ENCODE results near the gene SQSTM1.

SQSTM1 gene

DNA sequence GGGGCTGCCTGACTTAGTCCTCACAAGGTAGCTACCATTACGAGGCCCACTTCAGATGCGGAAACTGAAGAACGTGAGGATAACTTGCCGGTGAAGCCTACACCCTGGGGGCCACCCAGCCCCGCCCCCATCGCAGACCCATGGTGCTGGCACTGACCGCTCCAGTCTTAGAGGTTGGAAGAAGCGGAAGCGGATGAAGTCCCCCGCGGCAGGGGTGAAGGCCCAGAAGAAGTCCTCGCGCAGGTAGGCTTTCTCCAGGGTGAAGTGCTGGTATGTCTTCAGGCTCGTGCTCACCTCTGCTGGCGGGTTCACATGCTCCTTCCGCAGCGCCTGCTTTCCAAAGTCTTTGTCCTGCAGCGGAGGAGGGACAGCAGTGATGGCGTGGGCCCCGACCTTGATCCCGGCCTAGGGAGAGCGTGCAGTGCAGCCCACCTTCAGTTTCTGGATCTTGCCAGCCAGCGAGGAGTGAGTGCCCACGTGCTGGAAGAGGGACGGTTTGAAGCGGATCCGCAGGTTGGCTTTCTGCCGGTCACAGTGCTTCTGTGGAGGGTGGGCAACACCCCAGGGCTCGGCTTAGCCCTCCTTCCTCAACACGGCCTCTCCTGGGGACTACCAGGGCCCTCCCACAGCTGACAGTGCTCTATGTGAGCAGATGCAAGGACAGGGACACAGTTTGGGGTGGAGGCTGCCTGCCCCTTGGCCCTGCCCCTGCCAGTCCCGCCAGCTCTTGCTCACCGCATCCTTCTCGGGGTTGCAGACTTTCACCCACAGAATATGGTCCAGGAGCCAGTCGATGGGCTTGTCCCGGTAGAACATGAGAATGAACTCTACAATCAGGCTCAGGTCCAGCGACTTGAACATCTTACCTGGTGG lies 21.7 kb upstream of the SQSTM1 start:
- TF ChIP-seq, protein P1, sequence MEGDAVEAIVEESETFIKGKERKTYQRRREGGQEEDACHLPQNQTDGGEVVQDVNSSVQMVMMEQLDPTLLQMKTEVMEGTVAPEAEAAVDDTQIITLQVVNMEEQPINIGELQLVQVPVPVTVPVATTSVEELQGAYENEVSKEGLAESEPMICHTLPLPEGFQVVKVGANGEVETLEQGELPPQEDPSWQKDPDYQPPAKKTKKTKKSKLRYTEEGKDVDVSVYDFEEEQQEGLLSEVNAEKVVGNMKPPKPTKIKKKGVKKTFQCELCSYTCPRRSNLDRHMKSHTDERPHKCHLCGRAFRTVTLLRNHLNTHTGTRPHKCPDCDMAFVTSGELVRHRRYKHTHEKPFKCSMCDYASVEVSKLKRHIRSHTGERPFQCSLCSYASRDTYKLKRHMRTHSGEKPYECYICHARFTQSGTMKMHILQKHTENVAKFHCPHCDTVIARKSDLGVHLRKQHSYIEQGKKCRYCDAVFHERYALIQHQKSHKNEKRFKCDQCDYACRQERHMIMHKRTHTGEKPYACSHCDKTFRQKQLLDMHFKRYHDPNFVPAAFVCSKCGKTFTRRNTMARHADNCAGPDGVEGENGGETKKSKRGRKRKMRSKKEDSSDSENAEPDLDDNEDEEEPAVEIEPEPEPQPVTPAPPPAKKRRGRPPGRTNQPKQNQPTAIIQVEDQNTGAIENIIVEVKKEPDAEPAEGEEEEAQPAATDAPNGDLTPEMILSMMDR (conservative IDR thresholded peaks at IDR 0.05): no peak
- peak overlapping the region; percentile 31 for H3K27ac ChIP-seq

DNA sequence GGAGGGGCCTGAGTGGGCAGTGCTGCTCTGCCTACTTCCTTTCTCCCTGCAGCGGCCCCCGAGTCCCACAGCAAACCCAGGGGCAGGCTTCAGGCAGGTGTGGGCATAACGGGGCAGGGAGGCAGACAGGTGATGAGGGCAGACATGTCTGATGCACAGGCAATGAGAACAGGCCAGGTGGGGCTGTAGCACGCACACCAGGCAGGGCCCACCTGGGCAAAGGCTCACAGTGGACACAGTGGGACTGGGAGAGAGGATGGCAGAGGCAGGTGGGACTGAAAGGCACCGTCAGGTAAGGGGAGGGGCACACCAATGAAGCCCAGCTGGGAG lies 21.1 kb upstream of the SQSTM1 start:
- TF ChIP-seq, protein P1 (conservative IDR thresholded peaks at IDR 0.05): no peak
- peak overlapping the region; percentile 31 for H3K27ac ChIP-seq

DNA sequence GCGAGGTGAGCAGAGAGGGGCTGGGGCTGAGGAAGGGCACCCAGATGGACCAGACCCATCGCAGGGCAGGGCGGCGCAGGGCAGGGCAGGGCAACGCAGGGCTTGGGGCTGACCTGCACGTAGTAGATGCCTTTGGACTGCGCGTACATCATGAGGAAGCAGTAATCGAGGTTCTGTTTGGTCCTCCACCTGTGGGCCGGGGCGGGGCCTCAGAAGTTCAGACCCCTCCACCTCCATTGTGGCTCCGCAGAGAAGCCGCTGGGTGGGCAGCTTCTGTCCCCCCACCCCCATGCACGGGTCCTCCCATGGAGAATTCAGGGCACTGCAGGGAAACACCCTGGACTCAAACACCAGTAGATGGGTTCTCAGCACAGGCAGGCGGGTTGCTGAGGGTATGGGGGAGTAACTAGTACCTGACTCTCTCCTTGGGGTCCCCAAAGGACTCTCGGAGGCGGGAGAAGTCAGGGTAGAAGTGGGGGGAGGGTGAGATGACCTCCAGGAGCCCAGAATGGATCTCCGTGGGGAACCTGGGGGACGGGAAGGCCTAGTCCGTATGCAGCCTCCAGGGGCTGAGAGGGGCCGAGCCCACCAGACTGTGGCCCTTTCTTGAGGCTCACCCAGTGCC lies 20.5 kb upstream of the SQSTM1 start:
- TF ChIP-seq, protein P1 (conservative IDR thresholded peaks at IDR 0.05): no peak
- peak overlapping the region; percentile 31 for H3K27ac ChIP-seq

DNA sequence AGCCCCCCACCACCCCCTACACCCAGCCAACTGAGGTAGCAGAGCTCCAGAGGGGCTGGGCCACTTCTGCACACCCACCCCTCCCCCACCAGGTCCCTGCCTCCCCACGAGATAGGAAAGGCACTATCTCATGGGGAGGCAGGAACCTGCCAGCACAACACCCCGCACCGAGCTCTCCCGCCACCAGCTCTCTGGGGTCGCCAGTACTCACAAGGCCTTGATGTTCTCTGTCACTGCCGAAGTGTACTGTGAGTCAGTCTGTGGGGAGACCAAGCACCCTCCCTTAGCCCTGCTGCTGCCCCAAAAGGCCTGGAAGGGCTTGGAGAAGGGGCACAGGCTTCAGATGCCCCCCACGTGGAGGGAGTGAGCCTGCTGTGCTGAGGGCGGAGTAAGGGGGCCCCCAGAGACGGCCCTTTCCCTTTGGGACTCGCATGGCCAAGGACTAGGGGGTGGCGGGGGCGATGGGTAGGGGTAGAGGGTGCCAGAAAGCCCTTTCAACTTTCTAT lies 20.0 kb upstream of the SQSTM1 start:
- TF ChIP-seq, protein P1 (conservative IDR thresholded peaks at IDR 0.05): no peak

DNA sequence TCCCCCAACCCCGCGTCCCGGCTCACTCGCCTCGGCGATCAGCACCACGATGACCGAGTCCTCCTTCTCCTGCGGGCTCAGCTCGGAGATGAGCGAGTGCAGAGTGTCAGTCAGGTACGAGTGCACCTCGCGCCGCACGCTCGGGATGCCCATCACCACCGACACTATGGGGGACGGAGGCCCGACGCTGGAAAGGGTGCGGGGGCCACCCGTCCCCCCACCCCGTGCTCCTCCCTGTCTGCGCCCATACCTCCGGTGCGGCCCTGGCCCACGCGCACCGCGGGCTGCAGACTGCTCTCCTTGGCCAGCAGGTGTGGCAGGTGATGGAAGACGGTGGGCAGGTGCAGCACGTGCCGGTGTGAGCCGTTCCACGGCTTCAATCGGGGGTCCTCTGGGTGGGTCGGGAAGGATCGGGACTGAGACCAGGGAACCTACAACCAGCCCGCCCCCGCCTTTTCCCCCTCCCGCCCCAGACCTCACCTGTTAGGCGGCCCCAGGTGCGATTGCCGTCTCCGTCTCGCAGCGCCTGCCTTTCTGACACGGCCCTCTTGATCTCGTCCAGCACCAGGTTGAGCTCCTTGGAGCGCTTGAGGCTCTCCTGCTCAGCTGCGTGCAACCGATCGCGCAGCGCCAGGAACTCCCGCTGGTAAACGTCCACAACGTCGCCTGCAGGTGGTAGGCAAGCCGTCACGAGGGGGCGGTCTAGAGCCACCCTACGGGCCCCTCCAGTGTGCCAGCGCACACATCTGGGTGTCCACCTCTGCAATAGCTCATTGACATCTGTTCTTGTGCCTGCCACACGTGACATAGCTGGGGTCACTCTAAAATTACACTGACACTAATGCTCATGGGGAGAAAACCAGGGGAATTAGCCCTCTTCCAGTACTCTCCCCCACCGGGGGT lies 19.1 kb upstream of the SQSTM1 start:
- H3K27ac ChIP-seq: peak overlapping the region; percentile 100; the same call in 1 of the 2 replicates
- TF ChIP-seq, protein P1 (conservative IDR thresholded peaks at IDR 0.05): no peak

More for the DNA sequence above, 20.0 kb upstream of the SQSTM1 start:
- no peak overlapping the region for H3K27ac ChIP-seq

DNA sequence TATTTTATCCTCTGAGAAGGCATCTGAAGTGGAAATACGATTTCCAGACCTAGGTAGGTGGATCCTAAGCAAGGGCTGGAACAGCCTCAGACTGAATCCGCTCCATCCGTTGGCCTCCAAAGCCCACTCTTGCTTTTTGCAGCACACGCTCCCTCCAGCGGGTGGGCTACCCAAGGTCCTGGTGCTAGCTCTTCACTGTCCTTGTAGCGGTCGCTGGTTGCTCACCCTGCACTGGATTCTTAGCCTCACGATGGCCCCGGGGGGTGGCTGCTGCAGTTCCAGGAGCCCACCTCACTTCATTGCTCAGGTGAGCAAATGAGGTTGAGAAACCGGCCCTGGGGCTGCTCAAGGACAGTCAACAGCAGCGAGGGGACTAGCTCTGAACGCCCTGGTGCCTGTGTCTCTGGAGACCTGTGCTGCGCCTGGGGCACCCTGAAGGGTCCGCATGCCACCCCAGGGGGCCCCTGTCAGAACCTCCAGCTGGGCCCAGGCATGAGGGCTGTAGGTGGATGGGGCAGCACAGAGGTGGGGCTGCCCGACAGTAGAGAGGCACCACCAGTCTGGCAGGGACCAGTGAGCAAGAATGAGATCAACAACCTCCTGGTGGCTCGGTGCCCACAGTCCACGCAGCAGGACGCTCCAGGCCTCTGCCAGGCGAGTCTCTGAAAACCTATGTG lies 18.4 kb upstream of the SQSTM1 start:
- TF ChIP-seq, protein P1 (conservative IDR thresholded peaks at IDR 0.05): no peak
- H3K27ac ChIP-seq: peak overlapping the region; percentile 100
